NOMO-1 (cell line): ENCODE results near the gene EEF1AKMT4.

Experiments used
- DNase-seq, 2 experiments: peaks; one replicate each; lab custom pipeline; 2025; ENCODE audit not compliant: unreplicated experiment in 2 of 2; lab: John Stamatoyannopoulos, UW

EEF1AKMT4 gene

DNA sequence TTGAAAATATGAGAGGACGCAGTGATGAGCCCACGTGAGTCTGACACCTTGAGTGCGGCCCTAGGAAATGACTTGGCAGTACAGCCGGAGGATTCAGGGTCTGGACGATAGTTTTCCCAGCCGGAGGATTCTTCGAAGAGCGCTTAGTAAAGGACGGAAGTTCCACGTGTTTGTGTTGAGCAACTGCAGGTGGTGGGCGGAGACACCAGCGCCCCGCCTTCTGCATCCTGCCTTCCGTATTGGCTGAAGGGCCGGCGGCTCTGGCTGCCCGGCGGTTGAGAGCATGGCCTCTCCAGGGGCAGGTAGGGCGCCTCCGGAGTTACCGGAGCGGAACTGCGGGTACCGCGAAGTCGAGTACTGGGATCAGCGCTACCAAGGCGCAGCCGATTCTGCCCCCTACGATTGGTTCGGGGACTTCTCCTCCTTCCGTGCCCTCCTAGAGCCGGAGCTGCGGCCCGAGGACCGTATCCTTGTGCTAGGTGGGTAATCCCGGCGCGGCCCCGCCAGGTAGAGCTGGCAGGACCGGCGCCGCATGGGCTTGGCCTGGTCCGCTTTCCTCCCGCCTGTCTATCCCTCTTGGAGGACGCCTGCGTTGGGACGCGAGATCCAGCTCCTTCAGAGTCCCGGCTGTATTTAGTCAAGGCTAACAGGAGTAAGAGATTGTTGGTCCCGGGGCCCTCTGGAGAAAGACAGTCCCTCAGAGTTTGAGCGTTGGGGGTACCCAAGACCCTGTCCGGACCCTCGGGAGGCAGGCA lies at the start of gene EEF1AKMT4:
Gene EEF1AKMT4, plus strand, starts transcription at position 261 of the 755 bp plus-strand sequence. Its CDS starts 23 bp downstream, at position 284.
- DNase-seq, result peak; percentile 99 to 100

GRCh38 chr3:184200825-184201224 lies 48.6 kb upstream of the EEF1AKMT4 start:
- DNase-seq, result no peak

- no peak for DNase-seq
These were observed 45.9 kb upstream of the EEF1AKMT4 start for GRCh38 chr3:184203526-184203925.

DNA sequence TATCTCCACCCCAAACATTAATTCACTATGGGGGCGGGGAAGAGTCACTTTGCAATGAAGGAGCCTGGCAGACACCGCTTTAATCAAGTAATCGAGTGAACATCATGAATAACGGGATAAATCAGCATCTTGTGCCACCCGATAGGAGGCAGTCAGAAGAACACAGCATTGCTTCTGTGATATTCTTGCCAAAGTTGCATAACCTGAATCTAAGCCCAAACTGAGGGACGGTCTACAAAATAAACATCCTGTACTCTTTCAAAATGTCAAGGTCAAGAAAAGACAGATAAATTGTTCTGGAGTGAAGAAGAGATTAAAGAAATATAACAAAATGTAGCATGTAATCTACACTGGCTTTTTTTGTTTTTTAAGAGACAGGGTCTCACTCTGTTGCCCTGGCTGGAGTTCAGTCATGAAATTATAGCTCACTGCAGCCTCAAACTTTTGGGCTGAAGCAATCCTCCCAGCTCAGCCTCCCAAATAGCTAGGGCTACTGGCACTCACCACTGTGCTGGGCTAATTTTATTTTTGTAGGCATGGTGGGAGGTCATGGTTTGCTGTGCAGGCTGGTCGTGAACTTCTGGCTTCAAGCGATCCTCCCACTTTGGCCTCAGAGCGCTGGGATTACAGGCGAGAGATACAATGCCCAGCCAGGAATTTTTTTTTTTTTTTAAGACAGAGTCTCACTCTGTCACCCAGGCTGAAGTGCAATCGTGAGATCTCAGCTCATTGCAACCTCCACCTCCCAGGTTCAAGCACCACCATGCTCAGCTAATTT lies 40.1 kb upstream of the EEF1AKMT4 start:
- DNase-seq, result no peak

DNA sequence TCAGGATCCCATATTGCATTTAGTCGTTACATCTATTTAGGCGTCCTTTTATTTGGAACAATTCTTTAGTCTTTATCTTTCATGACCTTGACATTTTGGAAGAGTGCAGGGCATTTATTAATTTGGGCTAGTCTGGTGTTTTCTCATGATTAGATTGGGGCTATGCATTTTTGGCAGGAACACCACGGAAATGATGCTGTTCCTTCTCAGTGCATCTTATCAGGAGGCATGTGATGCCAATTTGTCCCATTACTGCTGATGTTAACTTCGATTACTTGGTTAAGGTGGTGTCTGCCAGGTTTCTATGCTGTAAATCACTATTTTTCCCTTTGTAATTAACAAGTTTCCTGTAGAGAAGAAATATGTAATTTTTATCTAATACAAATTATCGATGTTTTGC lies 38.2 kb upstream of the EEF1AKMT4 start:
- no peak for DNase-seq

GRCh38 chr3:184211718-184212117 lies 37.8 kb upstream of the EEF1AKMT4 start:
- no peak for DNase-seq

- no peak for DNase-seq
These were observed 30.7 kb upstream of the EEF1AKMT4 start for GRCh38 chr3:184218814-184219213.

GRCh38 chr3:184222521-184222920 lies 27.0 kb upstream of the EEF1AKMT4 start:
- DNase-seq, result no peak

DNA sequence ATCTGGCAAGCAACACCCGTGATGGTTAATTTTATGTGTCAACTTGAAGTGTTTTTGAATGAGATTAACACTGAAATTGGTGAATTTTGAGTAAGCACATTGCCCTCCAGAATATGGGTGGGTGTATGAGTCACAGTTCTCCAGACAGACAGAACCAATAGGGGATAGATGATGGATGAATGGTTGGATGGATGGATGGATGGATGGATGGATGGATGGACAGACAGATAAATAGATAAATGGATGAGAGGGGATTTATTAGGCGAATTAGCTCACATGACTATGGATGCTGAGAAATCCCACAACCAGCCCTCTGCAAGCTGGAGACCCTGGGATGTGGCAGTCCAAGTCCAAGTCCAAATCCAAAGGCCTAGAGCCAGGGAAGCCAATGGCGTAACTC lies 25.5 kb upstream of the EEF1AKMT4 start:
- DNase-seq, result no peak

DNA sequence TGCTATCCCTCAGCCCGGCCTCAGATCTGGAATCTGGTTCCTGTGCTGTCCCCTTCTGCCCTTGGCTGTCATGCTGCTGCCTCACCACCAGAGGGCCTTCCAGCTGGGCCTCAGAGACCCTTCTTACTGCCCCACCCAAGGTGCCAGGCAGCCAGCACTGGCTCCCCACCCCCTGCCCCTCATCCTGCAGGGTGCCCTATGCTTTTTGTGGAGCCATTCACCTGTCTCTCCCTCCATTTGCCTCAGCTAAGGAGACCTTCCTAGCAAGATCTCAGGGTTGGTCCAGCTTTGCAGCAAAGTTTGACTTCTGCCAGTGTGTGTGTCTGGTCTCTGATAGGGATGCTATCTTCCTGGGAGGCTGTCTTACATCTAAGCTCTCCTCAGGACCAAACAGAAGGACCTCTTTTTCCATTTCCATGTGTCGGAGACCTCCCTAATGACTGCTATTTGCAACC lies 22.0 kb upstream of the EEF1AKMT4 start:
- DNase-seq, result peak; percentile 23 to 24

DNA sequence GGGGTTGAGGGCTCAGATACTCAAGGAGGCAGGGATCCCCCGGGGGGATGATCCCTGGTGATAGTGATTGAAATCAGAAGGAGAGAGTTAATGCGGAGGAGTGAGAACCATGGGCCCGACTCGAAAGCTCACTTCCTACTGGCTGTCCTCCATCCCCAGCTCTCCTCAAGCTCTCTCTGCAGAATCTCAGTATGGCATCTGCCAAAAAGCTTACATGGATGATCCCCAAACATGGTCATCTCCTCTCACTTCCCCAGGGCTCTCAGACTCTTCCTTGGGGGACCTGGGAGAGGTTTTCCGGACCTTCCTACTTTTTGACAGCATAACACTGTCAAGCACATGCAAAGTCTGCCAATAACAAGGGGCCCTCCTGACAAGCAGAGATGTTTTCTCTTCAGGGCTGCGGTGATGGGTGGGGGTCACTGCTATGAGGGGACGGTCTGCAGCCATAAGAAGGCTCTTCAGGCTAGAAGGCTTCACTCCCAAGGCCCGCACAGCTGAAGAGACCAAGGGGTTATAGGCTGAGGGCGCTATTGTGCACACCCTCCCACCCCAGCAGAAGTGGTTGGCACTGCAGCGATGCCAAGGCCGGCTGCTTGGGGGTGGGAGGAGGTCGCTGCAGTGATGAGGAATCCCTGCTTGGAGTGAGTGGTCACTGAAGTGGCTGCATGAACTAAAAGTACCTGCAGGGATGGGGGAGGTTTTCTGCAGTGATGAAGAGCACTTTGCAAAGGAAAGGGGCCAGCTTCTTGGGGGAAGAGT lies 20.9 kb upstream of the EEF1AKMT4 start:
- no peak for DNase-seq

DNA sequence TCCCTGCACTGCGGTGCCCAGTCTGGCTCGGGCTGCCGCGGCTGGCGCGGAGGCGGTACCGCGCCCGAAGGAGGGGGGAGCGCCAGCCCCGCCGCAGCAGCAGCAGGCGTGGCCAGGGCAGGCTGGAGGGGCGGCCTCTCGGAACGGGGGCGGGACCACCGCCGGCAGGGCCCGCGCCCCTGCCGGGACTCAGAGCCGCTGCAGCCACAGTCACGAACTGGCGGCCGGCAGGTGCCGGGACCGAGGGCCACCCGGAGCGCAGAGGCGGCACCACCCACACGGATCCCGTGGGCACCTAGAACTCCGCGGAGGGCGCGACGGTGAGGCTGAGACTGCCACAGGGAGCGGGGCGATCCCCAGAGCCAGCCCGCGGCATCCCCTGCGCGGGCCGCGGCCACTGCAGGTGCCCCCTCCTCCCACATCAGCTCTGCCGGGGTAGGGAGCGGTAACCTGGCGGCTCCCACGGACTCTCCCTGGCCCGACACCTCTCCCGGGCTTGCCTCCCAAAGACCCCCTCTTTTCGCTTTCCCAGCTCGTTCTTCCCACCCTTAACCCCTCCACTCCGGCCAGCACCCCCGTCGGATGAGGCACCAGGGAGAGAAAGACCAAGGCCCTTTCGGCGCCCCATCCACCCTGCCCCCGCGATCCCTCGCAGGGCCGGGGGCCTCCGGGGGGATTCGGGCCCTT lies 19.9 kb upstream of the EEF1AKMT4 start, which contains the start of gene VWA5B2:
Gene VWA5B2, plus strand, starts transcription at position 192 of the 687 bp plus-strand sequence. CDS start 944 bp downstream, outside the sequence.
- DNase-seq, result peak; percentile 61 to 62

DNA sequence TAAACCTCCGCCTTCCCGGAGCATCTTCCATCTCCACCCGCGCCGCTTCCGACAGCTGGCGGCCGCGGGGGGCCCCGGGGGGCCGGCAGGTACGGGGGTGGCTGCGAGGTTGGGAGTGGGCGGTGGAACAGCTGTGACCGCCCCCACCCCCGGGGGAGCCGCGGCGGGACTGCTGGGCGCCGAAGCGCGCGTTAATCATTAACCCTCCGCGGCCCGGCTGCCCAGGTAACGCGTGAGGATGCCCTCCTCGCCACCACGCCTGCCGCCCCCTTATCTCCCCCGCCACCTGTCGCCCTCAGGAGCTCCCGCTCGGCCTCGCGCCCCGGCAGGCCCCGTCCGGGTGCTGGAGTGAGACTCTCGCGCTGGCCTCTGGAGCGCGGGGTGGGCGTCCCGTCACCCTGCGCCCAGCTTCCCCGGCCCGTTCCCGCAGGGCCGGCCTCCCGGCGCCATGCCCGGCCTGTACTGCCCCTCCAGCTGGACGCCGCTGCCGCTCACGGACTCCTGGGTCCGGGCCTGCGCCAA lies 19.3 kb upstream of the EEF1AKMT4 start:
- no peak for DNase-seq

DNA sequence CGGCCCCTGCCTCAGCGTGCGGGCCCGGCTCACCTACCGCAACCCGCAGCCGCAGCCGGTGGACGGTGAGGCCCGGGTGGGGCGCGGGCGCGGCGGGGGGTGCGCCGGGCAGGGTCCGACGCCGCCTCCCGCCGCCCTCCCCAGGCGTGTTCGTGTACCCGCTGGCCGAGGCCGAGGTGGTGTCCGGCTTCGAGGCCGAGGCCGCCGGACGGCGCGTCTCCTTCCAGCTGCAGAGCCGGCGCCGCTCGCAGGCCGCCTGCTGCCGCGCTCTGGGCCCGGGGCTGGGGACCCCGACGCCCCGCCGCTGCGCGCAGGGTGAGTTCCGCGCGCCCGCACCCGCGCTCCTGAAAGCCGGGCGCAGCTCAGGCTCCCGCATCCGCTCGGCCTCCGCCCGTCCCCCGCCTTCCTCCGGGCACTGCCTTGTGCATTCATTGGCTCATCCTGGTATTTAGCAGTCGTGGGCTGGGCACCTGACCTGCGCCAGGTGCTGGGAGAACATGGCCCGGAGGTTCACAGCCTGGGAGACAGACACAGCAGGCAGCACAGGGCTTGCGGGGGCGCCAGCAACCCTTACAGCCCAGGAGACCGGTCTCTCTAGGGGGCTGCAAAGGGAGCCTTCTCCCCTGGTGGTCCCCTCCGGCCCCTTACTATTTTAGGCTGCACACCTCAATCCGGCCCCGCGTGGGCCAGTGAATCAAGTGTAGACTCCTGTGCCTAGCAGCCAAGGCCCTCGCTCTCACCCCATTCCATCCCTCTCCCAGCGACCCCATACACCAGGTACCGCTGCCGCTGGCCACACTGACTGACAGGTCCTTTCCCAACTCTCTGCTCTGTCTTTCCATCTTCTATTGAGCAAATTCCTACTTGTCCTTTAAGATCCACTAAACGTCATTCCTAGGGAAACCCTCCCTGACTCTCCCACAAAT lies 18.6 kb upstream of the EEF1AKMT4 start:
- DNase-seq, result no peak

DNA sequence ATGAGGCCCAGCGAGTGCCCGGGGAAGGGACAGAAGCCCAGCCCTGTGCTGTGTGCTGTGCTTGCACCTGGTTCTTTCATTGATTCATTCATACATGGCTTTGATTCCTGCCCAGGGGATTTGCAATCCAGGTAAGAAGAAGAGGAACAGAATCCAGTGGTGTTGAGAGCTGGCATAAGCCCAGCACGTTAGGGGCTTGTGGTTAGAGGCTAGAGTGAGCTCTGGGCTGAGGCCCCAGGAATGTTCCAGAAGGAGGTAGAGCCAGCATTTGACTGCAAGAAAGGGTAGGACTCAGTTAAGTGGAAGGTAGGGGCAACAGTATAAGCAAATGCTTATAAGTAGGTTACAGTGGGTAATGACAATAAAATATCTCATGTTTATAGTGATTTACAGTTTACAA lies 17.8 kb upstream of the EEF1AKMT4 start:
- no peak for DNase-seq

GRCh38 chr3:184233127-184233843 lies 16.2 kb upstream of the EEF1AKMT4 start:
- no peak for DNase-seq

DNA sequence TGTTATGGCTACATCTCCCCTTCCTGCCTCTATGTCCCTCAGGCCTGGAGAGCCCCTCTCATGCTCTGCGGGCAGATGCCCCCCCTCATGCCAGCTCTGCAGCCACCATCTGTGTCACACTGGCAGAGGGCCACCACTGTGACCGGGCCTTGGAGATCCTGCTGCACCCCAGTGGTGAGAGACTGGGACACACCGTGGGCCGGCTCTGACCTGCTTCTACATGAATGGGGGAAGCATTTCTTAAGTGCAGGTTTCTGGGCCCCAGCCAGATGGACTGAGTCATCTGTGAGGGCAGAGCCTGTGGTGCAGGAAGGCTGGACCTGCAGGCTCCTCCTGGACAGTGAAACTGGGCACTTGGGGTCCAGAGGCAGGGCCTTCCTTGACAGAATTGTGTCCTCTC lies 15.2 kb upstream of the EEF1AKMT4 start:
- DNase-seq, result no peak

GRCh38 chr3:184234671-184235380 lies 14.6 kb upstream of the EEF1AKMT4 start:
- no peak for DNase-seq
